ENCODE results near the gene TMEM126B.
"Not testable (repeated sequence)": the region's sequence is repeated elsewhere in the genome, so short reads cannot be mapped to it uniquely, and the experiment has no call there.

Gene TMEM126B

GRCh38 chr11:85627998-85628770, at the start of gene TMEM126B:
TMEM126B (plus strand) TSS chr11:85628593; CDS start chr11:85628608, 15 bp downstream.
- peak; percentile 96 for DNase-seq

- no peak for DNase-seq
These were observed 46.3 kb upstream of the TMEM126B start for GRCh38 chr11:85582111-85582510.

GRCh38 chr11:85589373-85589772, 39.0 kb upstream of the TMEM126B start:
- DNase-seq, result no peak

GRCh38 chr11:85590848-85591483, 37.4 kb upstream of the TMEM126B start:
- DNase-seq, result peak; percentile 5

DNA sequence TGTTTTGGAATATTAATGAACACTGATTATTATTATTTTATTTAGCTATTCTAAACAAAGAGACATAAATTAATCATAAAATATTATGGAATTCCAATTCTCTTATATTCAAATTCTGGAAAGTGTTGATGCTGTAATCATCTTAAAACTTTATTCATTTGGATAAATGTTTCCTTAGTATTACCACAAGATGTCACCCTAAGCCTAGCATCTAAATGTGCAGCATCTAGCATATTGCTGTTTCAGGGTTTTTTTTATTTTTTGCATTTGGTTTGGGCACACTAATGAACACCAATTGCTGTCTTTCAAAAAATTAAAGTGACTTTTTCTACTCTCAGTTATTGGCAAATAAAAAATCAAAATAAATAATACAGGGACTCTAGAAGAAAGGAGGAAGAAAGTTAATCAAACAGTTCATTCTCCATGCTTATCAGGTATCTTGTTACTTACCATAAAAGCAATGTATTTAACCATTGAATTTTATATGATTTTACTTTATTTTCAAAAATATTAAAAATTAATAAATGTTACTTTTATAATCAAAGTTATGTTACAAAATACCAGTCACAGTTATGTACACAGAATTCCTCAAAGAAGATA, 33.0 kb upstream of the TMEM126B start:
- peak; percentile 20 for DNase-seq

GRCh38 chr11:85596886-85597285, 31.5 kb upstream of the TMEM126B start:
- no peak for DNase-seq

GRCh38 chr11:85599083-85599482, 29.3 kb upstream of the TMEM126B start:
- no peak for DNase-seq

- no peak for DNase-seq
These were observed 25.7 kb upstream of the TMEM126B start for GRCh38 chr11:85602526-85603213.

DNA sequence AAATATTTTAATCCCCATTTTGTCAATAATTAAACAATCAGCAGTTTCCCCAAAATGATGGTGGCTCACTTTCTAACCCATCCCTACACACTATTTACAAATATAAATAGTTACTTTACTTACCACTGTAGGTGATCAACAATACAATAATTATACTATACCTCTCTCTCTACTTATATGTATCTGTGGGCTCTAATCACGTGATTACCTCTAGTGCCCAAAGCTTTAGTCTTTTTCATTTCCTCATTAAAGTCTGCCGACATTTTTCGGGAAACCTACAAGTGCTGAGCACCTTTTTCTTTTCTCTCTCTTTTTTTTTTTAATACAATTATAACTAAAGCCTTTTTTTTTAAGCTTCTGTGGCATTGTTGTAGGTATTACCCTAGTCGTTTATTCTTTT, 25.2 kb upstream of the TMEM126B start:
- no peak for DNase-seq

DNA sequence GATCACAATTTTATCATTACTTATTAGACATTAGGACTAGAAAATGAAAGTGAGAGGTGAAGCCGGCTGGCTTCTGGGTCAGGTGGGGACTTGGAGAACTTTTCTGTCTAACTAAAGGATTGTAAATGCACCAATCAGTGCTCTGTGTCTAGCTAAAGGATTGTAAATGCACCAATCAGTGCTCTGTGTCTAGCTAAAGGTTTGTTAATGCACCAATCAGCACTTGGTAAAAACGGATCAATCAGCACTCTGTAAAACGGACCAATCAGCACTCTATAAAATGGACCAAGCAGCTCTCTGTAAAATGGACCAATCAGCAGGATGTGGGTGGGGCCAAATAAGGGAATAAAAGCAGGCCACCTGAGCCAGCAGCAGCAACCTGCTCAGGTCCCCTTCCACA, 22.2 kb upstream of the TMEM126B start:
- DNase-seq, result not testable (repeated sequence)

GRCh38 chr11:85608621-85609020, 19.8 kb upstream of the TMEM126B start:
- not testable (repeated sequence) for DNase-seq

- not testable (repeated sequence) for DNase-seq
These were observed 19.1 kb upstream of the TMEM126B start for GRCh38 chr11:85609286-85609685.

DNA sequence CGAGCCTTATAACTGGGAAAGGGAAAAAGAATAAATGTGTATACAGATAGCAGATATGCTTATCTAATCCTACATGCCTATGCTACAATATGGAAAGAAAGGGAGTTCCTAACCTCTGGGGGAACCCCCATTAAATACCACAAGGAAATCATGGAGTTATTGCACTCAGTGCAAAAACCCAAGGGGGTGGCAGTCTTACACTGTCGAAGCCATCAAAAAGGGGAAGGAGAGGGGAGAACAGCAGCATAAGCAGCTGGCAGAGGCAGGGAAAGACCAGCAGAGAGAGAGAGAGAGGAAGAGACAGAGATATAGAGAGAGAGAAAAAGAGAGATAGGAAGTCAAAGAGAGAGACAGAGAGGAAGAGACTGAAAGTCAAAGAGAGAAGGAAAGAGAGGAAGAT, 16.8 kb upstream of the TMEM126B start:
- DNase-seq, result not testable (repeated sequence)

DNA sequence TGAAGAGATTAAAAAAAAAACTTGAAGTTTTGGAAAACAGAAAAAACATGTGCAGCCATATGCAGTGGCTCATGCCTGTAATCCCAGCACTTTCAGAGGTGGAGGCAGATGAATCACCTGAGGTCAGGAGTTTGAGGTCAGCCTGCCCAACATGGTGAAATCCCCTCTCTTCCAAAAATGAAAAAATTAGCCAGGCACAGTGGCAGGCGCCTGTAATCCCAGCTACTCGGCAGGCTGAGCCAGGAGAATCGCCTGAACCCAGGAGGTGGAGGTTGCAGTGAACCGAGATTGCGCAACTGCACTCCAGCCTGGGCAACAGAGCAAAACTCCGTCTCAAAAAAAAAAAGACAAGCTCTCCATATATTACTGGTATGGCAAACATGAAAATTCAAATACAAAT, 8.9 kb upstream of the TMEM126B start:
- no peak for DNase-seq

DNA sequence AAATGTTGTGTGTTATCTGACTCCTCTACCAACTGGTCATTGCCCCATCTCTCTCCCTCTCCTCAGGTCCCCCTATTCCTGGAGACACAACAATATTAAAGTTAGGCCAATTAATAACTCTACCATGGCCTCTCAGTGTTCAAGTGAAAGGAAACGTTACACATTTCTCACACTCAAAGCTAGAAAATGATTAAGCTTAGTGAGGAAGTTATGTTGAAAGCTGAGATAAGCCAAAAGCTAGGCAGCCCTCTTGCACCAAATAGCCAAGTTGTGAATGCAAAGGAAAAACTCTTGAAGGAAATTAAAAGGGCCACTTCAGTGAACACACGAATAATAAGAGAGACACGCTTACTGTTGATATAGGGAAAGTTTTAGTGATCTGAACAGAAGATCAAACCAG, 8.1 kb upstream of the TMEM126B start:
- no peak for DNase-seq

GRCh38 chr11:85626496-85626895, 1.9 kb upstream of the TMEM126B start:
- DNase-seq, result no peak

DNA sequence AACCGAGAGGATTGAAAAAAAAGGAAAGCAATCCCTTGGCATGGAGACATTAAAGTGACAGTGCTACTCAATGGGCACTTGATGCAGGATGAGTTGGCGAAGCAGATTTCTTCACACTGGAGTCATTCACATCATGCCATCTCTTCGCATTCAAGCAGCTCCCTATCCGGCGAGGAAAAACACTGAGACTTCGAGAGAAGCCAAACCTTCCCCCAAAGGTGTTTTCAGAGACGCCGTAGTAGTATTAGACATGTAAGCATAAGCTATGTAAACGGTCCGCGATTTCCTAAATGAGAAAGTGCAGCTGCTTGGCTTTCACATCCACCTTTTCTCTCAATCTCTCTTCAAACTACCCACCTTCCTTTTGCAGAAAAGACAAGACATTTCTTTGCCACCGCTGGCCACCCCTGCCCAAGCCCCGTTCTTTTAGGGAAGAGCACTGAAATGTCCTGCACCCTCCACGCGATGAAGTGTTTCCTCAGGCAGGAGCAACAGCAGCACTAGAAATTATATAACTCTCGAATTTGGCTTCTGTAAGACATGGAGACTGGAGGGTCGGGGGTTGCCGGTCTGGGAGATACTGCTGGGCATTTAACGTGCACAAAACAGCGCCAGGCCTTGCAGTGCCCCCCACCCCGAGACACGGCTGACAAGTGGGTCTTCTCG, 928 bp upstream of the TMEM126B start, which contains the start of gene DLG2:
Gene DLG2, minus strand, starts transcription at position 13 of the 666 bp plus-strand sequence.
- no peak for DNase-seq

- DNase-seq, result no peak
These were observed 463 bp downstream of the TMEM126B start for GRCh38 chr11:85628771-85629341.

DNA sequence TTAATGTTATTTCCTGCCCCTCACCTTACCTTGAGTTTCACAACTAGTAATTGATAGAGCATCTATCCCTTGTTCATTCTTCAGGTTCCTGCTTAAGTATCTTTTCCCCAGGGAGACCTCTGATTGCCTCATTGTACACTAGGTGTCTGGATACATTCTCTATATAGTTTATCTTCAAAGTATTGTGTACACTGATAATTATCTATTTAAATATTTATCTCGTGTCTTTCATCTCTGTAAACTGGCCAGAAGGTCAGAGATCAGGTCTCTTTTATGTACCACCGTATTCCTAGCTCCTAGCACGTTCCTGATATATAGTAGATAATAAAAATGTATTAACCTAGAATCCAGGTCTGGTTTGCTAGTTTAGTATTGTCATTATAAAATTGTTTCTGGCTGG, 6.4 kb downstream of the TMEM126B start:
- no peak for DNase-seq

GRCh38 chr11:85643191-85643614, 14.8 kb downstream of the TMEM126B start:
- DNase-seq, result no peak

DNA sequence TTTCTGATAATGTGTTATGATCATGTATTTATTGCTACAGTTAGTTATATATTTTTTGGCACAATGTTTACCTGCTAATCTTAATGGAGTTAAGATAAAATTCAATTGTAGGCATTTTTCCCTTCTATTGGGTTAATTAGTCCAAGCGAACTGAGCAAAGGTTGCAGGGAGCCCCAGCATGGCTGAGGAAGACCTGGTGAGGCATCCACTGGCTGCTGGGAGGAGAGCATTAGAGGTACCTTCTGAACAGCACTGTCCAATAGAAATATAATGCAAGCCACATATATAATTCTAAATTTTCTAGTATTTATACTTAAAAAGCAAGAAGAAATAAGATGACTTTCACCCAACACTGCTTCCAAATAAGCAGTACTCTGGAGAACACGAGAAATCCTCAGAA, 18.7 kb downstream of the TMEM126B start:
- DNase-seq, result no peak

DNA sequence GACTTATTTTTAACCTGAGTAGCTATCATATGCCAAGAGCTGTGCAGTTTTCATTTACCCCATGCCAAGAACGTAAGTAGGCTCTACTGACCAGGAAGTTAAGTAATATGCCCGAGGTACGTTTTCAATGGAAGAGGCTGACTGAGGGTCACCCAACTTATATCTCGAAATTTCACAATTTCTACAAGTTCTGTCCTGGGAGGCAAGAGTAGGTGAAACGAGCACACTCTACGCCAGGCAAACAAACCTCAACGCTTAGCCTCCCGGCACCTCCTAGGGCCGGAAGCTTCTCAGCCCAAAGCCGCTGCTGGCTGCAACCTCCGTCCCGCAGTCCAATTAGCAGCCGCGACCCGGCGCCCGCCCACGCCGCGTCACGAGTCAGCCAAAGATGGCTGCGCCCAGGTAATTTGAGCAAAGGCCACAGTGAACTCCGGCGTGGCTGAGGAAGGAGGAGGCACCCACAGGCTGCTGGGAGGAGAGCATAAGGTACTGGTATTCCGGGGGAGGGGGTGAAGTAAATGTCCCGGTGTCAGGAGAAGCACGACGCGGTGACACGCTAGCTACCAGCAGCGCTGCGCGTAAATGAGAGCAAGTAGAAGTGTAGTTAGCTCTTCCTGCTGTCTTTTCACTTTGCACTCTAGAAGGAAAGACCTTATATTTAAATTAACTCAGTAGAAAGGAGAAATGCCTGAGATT, 19.4 kb downstream of the TMEM126B start, which contains the start of gene TMEM126A:
Gene TMEM126A, plus strand, starts transcription at position 364 of the 696 bp plus-strand sequence. CDS start 2,289 bp downstream, outside the sequence.
- peak; percentile 93 for DNase-seq
